ENCODE measurements around the gene ZMIZ1.

The ZMIZ1 gene

DNA sequence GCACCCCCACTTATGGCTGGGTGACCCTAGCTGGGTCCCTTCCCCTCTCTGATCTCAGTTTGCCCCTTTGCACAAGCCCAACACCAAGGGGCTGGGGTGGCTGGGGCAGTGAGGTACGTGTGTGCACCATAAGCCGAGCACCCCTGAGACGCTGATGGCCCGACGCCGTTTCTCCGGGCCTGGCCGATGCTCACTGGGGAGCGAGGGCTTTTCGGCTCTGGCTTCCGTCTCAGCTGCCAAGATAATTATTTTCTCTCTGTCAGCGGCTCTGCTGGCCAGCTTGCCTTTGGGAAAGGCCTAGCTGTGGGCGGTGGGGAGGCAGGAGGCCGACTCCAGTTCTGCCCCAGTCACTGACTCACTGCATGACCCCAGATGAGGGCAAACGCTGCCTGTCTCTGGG, 91.0 kb downstream of the ZMIZ1 start:
- TF ChIP-seq ZFX (IDR thresholded peaks at IDR 0.05; ENCODE audit: borderline replicate concordance): no peak
- TF ChIP-seq, protein P1, sequence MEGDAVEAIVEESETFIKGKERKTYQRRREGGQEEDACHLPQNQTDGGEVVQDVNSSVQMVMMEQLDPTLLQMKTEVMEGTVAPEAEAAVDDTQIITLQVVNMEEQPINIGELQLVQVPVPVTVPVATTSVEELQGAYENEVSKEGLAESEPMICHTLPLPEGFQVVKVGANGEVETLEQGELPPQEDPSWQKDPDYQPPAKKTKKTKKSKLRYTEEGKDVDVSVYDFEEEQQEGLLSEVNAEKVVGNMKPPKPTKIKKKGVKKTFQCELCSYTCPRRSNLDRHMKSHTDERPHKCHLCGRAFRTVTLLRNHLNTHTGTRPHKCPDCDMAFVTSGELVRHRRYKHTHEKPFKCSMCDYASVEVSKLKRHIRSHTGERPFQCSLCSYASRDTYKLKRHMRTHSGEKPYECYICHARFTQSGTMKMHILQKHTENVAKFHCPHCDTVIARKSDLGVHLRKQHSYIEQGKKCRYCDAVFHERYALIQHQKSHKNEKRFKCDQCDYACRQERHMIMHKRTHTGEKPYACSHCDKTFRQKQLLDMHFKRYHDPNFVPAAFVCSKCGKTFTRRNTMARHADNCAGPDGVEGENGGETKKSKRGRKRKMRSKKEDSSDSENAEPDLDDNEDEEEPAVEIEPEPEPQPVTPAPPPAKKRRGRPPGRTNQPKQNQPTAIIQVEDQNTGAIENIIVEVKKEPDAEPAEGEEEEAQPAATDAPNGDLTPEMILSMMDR (IDR thresholded peaks at IDR 0.05): no peak
- H3K27ac ChIP-seq: no peak overlapping the region

DNA sequence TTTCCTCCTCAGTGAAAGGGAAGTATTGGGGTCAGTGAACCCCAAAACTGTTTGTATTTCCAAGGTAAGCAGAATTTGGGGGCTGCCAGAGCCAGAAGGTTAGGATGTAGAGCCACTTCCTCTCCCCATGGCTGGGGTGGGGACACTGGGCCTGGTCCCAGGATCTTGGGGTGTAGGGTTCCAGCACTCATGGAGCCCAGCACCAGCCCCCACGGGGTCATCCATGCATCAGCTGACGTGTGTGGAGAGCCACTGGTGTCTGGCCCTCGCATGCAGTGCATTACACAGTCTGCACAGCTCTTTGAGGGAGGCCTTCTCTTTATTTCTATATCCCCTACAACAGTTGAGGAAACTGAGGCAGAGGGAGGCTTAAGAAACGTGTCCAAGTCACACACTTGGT, 91.4 kb downstream of the ZMIZ1 start:
- no peak overlapping the region for H3K27ac ChIP-seq
- TF ChIP-seq, protein P1 (IDR thresholded peaks at IDR 0.05): no peak
- no peak for TF ChIP-seq ZFX (IDR thresholded peaks at IDR 0.05; ENCODE audit: borderline replicate concordance)

DNA sequence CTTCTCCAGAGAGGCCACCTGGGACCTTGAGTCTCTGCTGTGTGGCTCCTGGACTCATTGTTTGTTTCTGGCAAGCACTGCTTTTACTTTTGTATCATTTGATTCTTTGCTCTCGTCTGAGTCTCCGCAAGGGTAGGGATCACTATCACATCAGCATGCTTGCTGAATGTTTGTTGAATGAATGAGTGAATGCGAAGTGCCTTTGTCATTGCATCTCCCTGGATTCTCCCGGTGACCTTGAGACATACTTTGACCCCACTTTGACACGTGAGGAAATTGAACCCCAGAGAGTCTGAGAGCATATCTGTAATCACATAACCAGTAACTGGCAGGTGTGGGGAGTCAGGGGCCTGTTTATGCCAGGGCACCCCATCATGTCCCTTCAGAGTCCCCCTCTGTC, 92.8 kb downstream of the ZMIZ1 start:
- TF ChIP-seq, protein P1 (IDR thresholded peaks at IDR 0.05): no peak
- TF ChIP-seq ZFX (IDR thresholded peaks at IDR 0.05; ENCODE audit: borderline replicate concordance): no peak
- H3K27ac ChIP-seq: no peak overlapping the region

DNA sequence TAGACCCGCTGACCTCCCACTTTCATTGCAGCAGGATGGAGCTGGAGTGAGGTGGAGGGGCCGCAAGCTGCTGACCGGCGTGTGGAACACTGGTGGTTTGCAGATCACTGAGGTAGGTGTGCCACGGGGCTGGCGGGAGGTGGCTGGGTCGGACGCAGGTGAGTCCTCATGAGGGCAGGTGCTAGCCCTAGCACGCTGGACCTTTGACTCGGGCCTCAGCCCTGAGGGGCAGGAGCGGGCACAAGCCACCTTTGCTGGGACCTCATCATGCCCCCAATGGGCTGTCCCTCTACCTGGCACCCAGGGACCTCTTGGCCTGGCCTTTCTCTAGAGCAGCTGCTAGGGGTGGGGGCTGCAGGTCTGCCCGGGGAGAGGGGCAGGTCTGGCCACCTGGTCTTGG, 93.3 kb downstream of the ZMIZ1 start:
- TF ChIP-seq ZFX (IDR thresholded peaks at IDR 0.05; ENCODE audit: borderline replicate concordance): no peak
- TF ChIP-seq, protein P1 (IDR thresholded peaks at IDR 0.05): no peak
- H3K27ac ChIP-seq: no peak overlapping the region

DNA sequence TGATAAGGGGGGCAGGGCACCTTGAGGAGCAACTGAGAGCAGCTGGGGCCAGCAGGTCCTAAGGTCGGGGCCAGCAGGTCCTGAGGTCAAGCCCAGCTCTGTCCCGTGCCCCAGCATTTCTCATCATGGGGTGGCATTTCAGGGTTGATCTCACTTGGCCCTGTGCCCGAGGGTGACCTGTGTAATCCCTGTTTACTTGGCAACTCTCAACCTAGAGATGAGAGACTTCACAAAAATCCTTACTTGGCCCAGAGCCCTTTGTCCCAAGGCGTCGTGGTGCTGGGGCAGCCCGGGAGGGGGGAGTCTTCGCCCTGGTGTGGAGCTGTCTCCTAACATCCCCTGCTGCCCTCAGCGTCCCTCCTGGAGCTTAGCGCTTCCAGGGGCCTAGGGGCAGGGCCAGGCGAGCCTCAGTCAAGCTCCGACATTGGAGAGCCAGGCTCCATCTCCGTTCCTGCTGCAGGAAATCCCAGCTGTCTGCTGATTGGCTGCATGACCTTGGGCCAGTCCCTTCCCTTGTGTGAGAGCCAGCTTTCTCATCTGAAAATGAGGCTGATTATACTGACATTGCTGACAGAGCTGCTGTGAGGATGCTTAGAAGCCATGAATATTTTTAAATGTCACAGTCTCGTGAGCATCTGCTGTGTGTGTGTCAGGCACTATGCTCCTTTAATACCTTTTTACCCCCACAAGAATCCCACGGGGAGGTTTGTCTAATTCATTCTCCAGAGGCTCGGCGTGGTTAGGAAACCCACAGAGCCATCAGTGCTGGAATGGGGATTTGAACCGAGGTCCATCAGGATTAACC, 94.3 kb downstream of the ZMIZ1 start:
- H3K27ac ChIP-seq: no peak overlapping the region
- no peak for TF ChIP-seq ZFX (IDR thresholded peaks at IDR 0.05; ENCODE audit: borderline replicate concordance)
- TF ChIP-seq, protein P1 (IDR thresholded peaks at IDR 0.05): no peak

DNA sequence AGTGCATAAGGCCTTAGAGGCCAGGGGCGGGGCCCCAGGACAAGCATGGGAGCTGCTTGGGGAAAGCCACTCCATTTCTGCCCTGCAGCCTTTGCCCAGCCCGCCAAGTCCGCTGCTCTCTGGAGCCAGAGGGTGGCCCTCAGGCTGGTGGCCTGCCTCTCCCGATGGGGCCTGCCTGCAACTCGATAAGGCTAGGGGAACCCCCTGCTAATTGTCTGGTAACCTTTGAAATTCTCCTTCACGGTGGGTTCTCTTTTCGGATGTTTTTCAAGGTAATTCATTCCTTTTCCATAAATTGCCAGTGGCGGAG, 94.9 kb downstream of the ZMIZ1 start:
- no peak overlapping the region for H3K27ac ChIP-seq
- TF ChIP-seq ZFX (IDR thresholded peaks at IDR 0.05; ENCODE audit: borderline replicate concordance): no peak
- TF ChIP-seq, protein P1 (IDR thresholded peaks at IDR 0.05): no peak

DNA sequence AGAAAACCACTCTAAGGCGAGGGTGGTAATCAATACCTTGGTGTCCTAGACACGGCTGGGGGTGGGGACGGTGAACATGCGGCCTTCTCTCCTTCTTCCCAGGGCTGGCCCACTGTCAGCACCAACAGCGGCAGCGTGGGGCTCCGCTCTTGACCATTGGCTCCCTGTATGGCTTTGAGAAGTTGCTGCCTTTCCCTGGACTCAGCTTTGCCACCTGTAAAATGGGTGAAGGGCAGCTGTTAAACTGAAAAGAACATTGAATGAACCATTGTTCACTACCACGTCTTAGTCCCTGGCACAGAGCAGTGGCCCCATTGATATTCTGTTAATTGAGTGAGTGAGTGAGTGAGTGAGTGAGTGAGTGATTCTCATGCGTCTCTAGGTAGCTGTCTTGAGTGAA, 95.3 kb downstream of the ZMIZ1 start:
- no peak overlapping the region for H3K27ac ChIP-seq
- TF ChIP-seq, protein P1 (IDR thresholded peaks at IDR 0.05): no peak
- no peak for TF ChIP-seq ZFX (IDR thresholded peaks at IDR 0.05; ENCODE audit: borderline replicate concordance)
